Activated naive CD4-positive, alpha-beta T cell treated with Interleukin-2 at 50 U/mL for 16 hours (primary cell): ENCODE results near the gene SAXO1.
"Not testable (repeated sequence)": the region's sequence is repeated elsewhere in the genome, so short reads cannot be mapped to it uniquely, and the experiment has no call there.

ENCODE experiments used
- DNase-seq: peaks from one replicate; pipeline ENCODE4 v3.0.0-alpha.2; 2020

SAXO1 gene

GRCh38 chr9:18969128-18969527 lies 63.9 kb downstream of the SAXO1 start:
- DNase-seq: no peak

GRCh38 chr9:18955626-18956025 lies 77.4 kb downstream of the SAXO1 start:
- no peak for DNase-seq

- DNase-seq: no peak
These were observed 81.1 kb downstream of the SAXO1 start for GRCh38 chr9:18951936-18952335.

GRCh38 chr9:18947892-18948339 lies 85.1 kb downstream of the SAXO1 start:
- no peak for DNase-seq

- no peak for DNase-seq
These were observed 90.2 kb downstream of the SAXO1 start for GRCh38 chr9:18942801-18943200.

- DNase-seq: no peak
These were observed 91.8 kb downstream of the SAXO1 start for GRCh38 chr9:18941060-18941740.

- DNase-seq: no peak
These were observed 93.1 kb downstream of the SAXO1 start for GRCh38 chr9:18939943-18940342.

GRCh38 chr9:18936094-18936871 lies 96.7 kb downstream of the SAXO1 start:
- no peak for DNase-seq

GRCh38 chr9:18935541-18935940 lies 97.5 kb downstream of the SAXO1 start:
- no peak for DNase-seq

GRCh38 chr9:18930611-18931010 lies 102.4 kb downstream of the SAXO1 start:
- not testable (repeated sequence) for DNase-seq

- no peak for DNase-seq
These were observed 104.3 kb downstream of the SAXO1 start for GRCh38 chr9:18928711-18929110.

- no peak for DNase-seq
These were observed 106.5 kb downstream of the SAXO1 start for GRCh38 chr9:18926513-18926912.

- DNase-seq: no peak
These were observed 107.1 kb downstream of the SAXO1 start for GRCh38 chr9:18925880-18926279.

- no peak for DNase-seq
These were observed 109.2 kb downstream of the SAXO1 start for GRCh38 chr9:18923671-18924430.

- DNase-seq: no peak
These were observed 109.8 kb downstream of the SAXO1 start for GRCh38 chr9:18923167-18923566.

GRCh38 chr9:18922161-18922885 lies 110.7 kb downstream of the SAXO1 start:
- no peak for DNase-seq

GRCh38 chr9:18921366-18922075 lies 111.5 kb downstream of the SAXO1 start:
- DNase-seq: no peak

GRCh38 chr9:18920141-18921084 lies 112.6 kb downstream of the SAXO1 start:
- DNase-seq: no peak

- DNase-seq: no peak
These were observed 121.2 kb downstream of the SAXO1 start for GRCh38 chr9:18911714-18912342.

GRCh38 chr9:18910916-18911315 lies 122.1 kb downstream of the SAXO1 start:
- no peak for DNase-seq

- DNase-seq: no peak
These were observed 122.6 kb downstream of the SAXO1 start for GRCh38 chr9:18910435-18910834.
